ENCODE results near the gene NOL4L. TPM values are rescaled to one million over a fixed set of nuclear protein-coding genes. Genes with fewer than 3 reads are reported as not detected.
A peak's percentile ranks its signal among the peaks of the same experiment; 100 is the strongest.

The NOL4L gene
- total and polyA plus RNA-seq, 2 experiments from 2014 or later, result 38.8 to 39.2 TPM

- Histone ChIP-seq H3K27me3 (ENCODE audit: insufficient read depth) (peaks cover 21% of the 10 kb centered on the region), H3K27ac (ENCODE audit: low read depth) (no peak overlapping the region), H2AFZ (no peak overlapping the region), H3K79me2 (replicated peaks; ENCODE audit: insufficient read depth) (no peaks in the 10 kb centered on the region; the same call in 1 of the 2 replicates), H3K4me2 (peak overlapping the region; percentile 55; the same call in 1 of the 2 replicates), H3K4me3 (no peak overlapping the region), H4K20me1 (replicated peaks; ENCODE audit: insufficient read depth) (no peaks in the 10 kb centered on the region), H3K4me1 (ENCODE audit: insufficient read depth) (peaks cover 28% of the 10 kb centered on the region), H3K9me2 (ENCODE audit: insufficient read depth) (no peaks in the 10 kb centered on the region), H3K36me3 (ENCODE audit: insufficient read depth) (no peaks in the 10 kb centered on the region), H3F3A (replicated peaks; ENCODE audit: low read depth) (peaks cover 18% of the 10 kb centered on the region)
- Mint-ChIP-seq H3K27me3 (ENCODE audit: insufficient read depth, low read depth, poor library complexity) (peaks cover 14% of the 10 kb centered on the region), H3K9me3 (no peaks in the 10 kb centered on the region), H3K4me3 (no peak overlapping the region), H3K27ac (no peak overlapping the region), H3K4me1 (peaks cover 14% of the 10 kb centered on the region), H3K36me3 (ENCODE audit: low read depth) (no peaks in the 10 kb centered on the region)
- no peak for DNase-seq (ENCODE audit: low spot score)
- no peak for TF ChIP-seq CTCF (conservative IDR thresholded peaks at IDR 0.05; ENCODE audit: low read depth in 2 of 2)
- TF ChIP-seq EZH2phosphoT487 (IDR thresholded peaks at IDR 0.05; ENCODE audit: unreplicated experiment), result no peak
- no peak for TF ChIP-seq ZNF462 (CRISPR knock-in tag; IDR thresholded peaks at IDR 0.05)
- TF ChIP-seq EZH2 (IDR thresholded peaks at IDR 0.05; ENCODE audit: low read depth, unreplicated experiment), result no peak
- no peak for TF ChIP-seq STAT1 (IDR thresholded peaks at IDR 0.05; ENCODE audit: unreplicated experiment)
- TF ChIP-seq NANOG (IDR thresholded peaks at IDR 0.05; ENCODE audit: borderline replicate concordance), result no peak
- no peak for TF ChIP-seq ZNF114 (CRISPR knock-in tag; IDR thresholded peaks at IDR 0.05)
- no peak for TF ChIP-seq ZNF331 (CRISPR knock-in tag; IDR thresholded peaks at IDR 0.05; ENCODE audit: low read depth)
- TF ChIP-seq JUNB (IDR thresholded peaks at IDR 0.05; ENCODE audit: unreplicated experiment), result no peak
- TF ChIP-seq ETS1 (IDR thresholded peaks at IDR 0.05), result no peak
- TF ChIP-seq REST (IDR thresholded peaks at IDR 0.05; ENCODE audit: unreplicated experiment), result no peak
- TF ChIP-seq POLR2AphosphoS5 (IDR thresholded peaks at IDR 0.05; ENCODE audit: low read depth), result no peak
- no peak for ATAC-seq
Observed at GRCh38 chr20:32580219-32580969, 4.7 kb downstream of the NOL4L start.

Data from GM23338 (cell line).